NCI-H2081 treated with DMSO at 0.1 percent for 48 hours (cell line): ENCODE results near the gene NFATC2.
"Not testable (repeated sequence)": the region's sequence is repeated elsewhere in the genome, so short reads cannot be mapped to it uniquely, and the experiment has no call there.

ENCODE experiments used
- DNase-seq: peaks from one replicate; lab custom pipeline; 2025; lab: John Stamatoyannopoulos, UW

NFATC2 gene

DNA sequence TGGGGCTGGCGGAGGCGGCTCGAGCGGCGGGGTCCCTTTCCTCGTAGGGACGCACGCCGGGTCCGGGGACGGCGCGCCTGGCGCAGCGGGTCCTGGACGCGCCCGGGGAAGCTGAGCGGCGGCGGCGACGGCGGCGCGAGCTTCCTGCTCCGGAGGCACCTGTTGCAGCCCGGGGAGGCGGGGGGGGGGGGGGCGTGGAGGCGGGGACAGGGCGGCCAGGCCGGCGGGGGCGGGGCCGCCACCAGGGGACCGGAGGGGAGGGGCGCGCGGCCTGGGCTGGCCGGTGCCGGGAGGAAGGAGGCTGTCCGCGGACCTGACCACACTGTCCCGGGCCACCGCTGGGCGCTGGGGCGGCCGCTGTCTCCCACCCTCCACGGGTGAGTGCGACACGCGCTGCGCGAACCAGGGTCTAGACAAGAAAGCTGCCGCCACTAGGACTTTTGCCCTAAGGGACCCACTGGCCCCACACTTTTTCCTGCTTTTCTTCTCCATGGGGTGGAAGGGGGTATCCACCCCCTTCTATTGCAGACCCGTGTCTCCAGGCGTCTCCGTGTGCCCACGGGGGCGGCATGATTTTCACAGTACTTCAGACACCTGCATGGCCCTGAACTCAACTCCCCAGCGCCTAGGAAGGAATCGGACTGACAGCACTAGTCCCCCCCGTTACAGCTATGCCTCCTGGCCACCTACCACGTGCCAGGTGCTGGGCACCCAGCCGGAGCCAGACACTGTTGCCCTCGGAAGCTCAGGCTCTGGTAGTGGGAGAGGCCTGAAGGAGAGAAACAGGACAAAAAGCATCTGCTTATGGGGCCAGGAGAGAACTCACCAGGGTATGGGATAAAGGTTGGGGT lies at the start of gene NFATC2:
Gene NFATC2, minus strand, starts transcription at position 149 of the 851 bp plus-strand sequence. CDS start 220 bp downstream, outside the sequence.
- no peak for DNase-seq

DNA sequence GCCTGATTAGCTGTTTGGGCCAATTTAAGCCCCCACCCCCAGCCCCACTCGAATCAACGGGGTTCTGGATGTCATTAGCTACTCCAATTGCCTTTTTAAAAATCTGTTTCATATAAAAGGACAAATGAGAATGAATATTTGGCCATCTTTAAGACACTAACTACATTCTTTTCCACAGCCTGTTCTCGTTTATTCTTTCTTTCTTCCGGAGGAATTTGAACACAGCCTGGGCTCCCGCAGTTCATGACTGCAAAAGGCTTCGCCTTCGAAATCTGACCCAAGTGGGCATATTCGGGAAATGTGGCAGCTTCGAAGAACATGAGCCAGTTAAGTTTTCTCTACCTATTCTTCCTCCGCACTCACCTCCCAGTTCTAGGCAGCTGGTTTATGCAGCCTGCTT lies 49.4 kb upstream of the NFATC2 start:
- no peak for DNase-seq

DNA sequence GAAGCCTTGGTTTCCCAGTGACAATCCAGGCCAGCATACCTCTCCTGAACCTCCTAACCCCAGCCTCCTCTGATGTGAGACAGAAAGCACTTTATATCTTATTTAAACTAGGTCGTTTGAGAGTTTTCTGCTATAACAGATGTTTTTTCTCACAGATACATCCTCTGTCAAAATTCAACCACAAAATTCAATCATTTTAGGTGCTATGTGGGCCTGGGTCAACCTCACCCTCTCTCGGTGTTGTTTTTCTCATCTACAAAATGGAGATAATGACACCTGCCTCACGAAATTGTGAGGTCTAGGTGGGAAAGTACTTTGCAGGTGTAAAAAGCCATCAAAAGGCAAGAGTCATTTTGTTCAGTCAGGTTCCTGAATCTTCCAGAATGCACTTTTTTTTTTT lies 46.2 kb upstream of the NFATC2 start:
- DNase-seq, result no peak

DNA sequence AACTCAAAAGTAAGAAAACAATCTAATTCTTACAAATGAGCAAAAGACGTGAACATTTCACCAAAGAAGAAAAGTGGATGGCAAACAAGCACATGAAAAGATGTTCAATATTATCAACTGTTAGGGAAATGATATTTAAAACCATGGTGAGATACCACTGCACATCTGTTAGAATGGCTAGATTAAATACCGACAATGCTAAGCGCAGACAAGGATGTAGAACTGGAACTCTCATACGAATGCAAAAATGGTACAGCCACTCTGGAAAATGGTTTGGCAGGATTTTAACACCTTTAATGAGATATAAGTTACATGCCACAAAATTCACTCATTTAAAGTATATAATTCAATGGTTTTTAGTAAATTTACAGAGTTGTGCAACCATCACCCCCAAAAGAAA lies 44.6 kb upstream of the NFATC2 start:
- DNase-seq, result no peak

DNA sequence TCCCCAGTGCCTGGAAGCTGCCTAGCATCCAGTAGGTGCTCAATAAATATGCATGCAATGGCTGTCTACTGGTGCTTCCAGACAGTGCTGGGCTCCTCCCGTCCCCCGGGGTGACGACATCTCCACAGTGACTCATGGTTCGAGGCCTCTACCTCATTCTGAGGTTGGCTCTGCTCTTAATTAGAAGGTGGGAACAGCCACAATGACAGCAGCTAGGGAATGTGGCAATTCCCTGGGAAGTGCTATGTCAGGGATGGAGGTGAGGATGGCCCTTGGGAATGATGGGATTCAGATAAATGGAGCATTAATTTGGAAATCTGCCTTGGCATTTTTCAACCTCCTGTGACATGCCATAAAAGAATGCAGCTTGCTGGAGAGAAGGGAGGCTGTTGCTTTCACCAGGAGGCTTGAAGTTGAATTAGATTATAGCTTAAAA lies 43.5 kb upstream of the NFATC2 start:
- DNase-seq, result no peak

DNA sequence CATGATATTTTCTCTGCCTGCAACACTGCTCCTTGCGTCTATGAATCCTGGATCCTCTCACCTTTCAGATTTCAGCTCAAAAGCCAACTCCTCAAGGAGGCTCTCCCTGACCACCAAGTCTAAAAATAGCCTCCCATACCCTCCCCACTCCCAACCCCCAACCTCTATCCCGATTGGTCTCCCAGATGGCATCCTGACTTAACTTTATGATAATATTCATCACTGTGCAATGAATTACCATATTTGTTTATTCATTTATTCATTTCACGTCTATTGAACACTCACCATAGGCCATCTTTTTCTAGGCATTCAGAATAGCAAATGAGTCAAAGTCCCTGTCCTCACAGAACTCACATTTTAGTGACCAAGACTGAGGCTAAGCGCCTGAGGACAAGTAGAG lies 42.6 kb upstream of the NFATC2 start:
- DNase-seq, result no peak

DNA sequence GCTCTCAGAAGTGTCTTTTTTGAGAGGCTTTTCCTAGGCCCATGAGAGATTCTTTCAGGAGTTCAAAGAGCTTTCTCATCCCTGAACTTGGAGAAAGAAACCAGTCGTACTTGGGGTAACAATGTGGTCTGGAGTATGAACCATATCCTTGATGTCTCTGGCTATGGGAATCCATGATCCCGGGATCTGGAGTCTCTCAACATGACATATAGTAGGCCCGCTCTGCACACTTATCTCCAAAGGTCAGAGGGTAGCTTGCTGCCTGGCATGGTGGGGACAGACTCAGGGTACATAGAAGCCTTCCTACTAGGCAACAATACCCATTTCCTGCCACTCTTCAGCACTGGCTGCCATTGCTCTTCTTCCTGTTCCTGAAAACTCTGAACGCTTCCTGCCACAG lies 42.2 kb upstream of the NFATC2 start:
- no peak for DNase-seq

DNA sequence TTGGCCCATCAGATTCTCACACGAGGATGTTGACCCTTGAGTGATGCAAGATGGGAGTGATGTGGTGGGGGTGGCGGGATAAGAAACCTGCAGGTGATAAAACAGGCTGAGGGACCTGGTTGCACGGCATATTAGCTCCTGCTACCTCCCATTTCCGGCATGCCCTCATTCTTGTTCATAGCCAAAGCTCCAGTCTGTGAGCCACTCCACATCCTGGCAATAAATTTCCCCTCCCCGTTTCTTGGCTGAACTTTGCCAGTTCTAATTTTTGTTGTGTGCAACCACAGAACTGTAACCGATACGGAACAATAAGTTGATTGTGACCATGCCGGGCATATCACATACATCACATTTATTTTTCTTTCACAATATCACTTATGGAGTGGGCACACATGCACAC lies 41.6 kb upstream of the NFATC2 start:
- no peak for DNase-seq

DNA sequence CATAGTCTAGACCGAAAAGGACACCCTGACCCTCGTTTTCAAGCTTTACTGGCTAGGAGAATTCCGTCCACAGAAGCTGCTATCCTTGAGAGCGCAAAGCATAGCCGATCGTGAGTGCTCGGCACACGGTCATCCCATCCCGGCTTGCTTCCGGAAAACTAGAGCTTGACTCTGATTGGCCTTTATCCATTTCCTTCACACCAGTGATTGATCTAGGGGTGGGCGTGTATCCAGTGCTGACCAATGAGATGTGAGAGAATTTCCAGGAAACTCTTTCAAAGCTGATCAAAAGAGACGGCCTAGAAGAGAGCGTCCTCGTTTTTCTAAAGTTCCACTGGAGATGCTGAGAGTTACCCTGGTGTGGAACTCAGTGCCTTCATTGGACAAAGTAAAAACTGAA lies 41.0 kb upstream of the NFATC2 start:
- DNase-seq, result peak; percentile 72

DNA sequence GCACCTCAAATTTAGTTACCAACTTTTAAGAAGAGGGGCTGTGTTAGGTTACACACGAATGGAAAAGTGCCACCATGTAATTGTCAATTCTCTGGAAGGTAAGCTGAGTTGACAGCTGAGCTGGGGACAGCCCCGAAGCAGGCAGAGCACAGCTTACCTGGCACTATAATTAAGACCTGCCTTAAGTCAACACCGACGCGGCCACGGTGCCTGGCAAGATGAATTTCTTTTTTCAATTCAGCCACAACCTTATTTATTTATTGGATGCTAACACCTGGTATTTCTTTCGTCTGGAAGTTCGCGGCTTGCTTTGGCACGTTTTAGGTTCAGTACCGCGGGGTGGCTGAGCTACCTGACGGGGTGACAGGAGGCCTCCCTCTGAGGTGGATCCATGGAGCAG lies 40.6 kb upstream of the NFATC2 start:
- peak; percentile 52 for DNase-seq

DNA sequence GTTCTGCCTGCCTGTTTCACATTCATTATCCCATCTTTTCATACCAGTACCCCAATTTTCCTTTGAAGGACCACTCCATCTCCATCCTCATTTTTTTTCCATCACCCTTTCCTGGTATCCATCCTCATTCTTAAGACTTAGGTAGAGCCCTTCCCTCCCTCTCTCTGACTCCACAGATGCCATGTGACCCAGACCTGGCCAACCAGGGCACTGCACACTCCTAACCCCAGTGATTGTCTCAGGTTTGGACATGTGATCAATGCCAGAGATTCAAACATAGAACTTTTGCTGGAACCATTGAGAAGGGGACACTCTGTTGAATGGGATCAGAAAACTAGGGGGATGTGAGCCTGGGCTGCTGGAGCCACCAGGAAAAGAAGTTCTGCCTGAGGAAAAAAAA lies 39.1 kb upstream of the NFATC2 start:
- DNase-seq, result no peak

DNA sequence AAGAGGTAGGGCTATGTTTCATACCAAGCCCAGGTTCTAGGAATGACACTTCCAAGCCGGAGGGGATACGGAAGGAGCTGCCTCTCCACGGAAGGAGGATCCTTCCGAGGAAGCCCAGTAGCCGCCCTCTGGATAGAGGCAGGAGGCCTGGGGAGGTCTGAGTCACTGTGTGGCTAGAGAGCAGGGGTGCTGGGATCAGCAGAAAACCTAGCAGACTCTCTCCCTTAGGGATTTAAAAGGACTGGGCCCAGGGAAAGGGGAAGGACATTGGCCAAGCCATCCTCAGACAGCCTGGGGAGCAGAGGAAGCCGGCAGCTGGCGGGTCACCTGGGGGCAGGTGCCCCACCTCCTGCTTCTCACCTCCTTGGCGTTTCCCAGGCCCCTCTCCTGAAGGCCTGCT lies 36.6 kb upstream of the NFATC2 start:
- no peak for DNase-seq

DNA sequence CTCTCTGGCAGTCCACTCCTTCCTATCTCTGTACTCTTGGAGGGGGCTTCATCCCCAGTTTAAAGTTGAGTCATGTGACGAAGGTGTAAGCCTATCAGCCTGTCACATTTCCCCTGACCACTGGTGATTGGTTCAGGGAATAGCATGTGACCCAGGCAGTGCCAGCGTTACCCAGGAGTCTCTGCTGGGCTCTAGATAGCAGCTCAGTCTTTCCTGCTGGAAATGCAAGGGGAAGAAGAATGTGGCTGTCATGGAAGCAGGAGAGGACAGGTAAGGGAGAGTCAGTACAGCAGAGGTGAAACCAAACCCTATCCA lies 35.6 kb upstream of the NFATC2 start:
- DNase-seq, result no peak

DNA sequence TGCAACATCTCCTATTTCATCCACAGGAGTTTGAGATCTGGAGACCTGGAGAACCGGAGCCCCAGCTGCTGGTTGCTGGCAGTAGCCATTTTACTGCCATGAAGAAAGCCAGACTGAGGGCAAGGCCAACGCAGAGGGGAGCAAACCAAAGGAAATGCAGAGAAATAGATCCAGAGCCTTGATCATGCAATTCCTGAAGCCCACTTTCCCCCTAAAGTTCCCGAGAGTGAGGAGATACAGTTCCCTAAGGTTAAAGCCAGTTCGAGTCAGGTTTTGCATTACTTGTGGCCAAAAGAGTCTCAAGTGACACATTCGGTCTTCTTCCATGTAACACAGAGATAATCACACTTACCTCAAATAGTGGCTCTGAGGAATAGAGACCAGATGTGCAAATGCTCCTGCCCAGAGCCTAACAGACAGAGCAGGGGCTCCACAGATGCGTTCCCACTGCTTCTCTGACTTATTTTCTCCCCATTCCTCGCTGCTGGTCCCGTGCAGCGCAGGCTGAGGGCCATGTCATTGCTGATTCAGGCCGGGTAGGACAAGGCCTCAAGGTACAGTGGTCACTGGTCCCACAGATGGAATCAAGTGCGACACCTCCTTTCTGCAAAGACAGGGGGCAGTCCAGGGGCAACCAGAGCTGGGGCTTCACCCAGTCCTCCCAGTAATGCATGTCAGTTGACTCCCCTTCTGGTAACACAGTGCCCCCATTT lies 35.1 kb upstream of the NFATC2 start:
- DNase-seq, result no peak

DNA sequence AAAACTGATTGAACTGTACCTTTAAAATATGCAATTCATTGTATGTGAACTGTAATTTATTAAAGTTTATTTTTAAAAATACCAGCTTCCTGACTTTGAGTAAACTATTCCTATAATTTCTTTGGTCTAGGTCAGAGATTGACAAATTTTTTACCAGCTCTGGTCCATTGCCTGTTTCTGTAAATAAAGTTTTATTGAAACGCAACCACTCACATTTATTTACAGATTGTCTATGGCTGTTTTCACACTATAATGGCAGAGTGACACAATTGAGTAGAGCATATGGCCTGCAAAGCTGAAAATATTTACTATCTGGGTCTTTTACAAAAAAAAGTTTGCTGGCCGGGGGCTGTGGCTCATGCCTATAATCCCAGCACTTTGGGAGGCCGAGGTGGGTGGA lies 33.0 kb upstream of the NFATC2 start:
- DNase-seq, result no peak

DNA sequence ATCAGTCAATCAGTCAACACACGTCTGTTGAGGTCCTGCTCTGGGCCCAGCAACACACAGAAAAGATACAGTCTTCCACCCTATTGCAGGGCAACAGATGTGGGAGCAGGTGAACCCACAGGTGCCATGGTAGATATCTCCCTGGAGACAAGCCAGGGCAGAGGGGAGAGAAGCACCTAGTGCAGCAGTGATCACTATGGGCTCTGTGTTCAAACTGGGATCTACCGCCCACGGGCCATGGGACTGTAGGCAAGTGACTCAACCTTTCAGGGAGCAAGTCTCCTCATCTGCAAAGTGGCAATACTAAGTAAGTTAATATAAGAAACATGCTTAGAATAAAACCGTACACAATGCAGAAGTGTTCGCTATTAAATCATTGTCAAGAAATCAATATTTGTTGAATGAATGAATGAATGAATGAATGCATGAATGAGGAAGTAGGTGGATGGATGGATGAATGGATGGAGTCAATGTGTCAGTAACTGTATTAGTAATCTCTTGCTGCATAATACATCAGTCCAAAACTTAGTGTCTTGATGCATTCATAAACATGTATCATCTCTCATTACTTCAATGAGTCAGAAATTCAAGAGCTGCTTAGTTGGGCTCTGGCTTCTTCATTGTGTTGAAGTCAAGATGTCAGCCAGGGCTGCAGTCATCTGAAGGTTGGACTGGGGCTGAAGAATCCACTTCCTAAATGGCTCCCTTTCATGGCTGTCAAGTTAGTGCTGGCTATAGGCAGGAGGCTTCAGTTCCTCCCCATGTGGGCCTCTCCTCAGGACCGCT lies 31.9 kb upstream of the NFATC2 start:
- DNase-seq, result no peak

DNA sequence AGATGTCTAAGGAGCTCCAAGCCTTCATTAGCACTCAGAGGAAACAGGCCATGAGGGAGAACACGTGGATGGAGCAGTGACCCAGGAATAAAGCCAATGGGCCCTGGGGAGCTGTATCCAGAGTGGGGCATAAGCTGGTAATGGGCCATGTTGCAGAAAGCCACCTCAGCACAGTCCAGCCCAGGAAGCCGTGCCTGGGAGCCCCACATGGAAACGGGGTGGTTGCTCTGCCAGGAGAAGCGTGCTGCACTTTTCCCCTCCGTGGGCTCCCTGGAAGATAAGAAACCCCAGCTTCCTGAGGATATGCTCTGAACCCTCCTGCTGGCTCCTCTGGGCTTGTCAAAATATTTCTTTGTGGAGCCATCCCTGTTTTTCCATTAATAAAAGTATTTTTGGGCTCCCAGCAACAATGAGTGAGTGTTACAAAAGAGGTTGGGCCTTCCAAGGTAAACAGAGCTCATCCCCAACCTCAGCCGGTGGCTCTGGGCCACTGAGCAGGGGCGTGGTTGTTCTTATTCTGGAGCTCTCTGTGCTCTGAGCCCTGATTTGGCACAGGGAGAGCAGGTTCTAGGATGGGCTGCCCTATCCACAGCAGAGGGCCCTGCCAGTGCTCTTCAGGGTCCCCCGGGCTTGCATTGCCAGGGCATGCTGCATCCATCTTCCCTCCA lies 31.2 kb upstream of the NFATC2 start:
- no peak for DNase-seq

DNA sequence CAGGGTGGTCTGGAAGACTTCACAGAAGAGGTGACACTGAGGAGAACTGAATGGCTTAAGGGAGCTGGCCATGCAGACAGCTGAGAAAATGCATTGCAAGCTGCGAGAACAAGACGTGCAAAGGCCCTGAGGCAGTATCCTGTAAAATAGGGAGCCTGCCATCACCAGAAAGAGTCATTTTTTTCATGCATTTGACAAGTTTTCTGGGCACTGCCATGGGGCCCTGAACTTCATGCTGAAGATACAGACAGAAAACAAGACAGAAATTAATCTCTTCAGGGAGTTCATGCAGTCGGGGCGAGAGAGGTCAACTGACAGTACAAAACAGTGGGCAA lies 28.9 kb upstream of the NFATC2 start:
- no peak for DNase-seq

DNA sequence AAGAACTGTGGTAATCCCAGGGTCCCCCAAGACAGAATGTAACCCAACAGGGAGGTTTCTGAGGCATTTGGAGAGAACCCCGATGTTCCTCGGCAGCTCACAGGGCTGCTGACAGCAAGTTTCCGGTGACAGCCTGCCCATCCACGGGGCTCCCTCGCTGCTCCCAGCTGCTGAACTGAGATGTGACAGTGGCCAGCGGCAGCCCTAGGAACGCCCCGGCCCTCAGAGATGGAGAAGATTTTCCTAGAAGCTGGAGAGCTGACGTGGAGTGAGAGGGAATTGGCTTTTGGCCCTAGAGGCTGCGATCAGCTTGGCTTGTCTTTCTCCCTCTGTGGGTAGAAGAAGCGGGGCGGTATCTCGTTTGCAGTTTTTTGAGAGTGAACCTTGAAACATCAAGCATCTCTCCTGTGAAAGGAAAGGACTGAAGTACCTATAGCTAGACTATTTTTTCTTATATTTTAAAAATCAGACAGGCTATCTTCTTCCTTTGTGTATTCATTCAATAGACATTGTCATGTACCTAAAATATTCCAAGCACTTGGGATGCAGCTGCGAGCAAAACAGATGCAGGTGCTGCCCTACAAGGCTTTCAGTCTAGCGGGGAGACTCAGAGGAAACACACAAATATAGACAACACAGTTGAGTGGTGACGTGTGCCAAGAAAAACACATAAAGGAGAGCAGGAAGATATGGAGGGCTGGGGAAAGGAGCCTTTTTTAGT lies 28.4 kb upstream of the NFATC2 start:
- no peak for DNase-seq

DNA sequence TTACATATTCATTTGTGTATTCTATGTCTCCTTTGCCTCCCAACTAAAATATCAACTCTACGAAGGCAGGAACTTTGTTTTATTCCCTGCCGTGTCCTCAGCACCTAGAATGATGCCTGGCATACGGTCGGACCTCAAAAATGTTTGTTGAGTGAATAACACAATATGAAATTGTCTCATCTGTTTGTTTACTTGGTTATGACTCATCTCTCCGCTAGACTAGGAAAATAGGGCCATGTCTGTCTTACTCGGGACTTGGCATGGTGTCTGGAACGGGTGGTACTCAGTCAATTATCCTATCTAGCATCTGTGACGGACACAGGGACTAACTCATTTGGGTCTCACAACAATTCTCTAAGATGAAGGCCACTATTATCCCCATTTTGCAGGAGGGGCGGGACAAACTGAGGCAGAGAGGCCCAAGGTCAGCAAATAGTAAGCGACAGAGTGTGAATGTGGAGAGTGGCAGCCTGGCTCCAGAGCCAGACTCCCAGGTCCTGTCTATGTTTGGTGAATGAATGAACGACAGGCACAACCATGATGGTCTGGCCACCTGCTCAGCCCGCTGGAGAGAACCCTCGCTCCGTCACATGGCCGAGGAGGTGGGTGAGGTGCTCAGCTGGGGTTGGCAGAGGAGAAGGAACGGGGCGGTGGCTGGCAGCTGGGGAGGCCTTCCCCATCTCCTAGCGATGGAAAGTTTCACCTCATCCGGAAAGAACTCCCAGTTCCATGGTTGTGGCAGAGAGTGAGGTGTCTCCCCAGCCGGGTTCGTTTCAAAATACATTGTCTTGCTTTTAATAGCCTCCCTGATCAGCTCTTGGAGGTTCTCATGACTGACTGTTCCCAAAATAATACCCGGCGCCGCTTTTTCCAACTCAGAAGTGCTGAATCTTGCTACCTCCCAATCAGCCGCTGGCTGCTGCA lies 27.6 kb upstream of the NFATC2 start:
- DNase-seq, result no peak

DNA sequence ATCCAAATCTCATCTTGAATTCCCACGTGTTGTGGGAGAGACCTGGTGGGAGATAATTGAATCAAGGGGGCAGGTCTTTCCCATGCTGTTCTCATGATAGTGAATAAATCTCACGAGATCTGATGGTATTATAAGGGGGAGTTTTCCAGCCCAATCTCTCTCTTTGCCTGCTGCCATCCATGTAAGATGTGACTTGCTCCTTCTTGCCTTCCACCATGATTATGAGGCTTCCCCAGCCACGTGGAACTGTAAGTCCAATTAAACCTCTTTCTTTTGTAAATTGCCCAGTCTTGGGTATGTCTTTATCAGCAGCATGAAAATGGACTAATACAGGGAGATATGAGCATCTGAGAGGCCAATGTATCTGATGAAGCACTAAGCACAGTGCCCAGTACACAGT lies 26.0 kb upstream of the NFATC2 start:
- not testable (repeated sequence) for DNase-seq
